CD4-positive, alpha-beta T cell (primary cell): ENCODE measurements around the gene TOMM22. TPM values are rescaled to one million over a fixed set of nuclear protein-coding genes. Genes with fewer than 3 reads are reported as not detected.

Source experiments
- ATAC-seq: fragments of 200-7000 bp; cut with Tn5 transposase; one replicate; pipeline ENCODE4 v1.10.0; 2022; ENCODE audit warnings: mild to moderate bottlenecking; ENCODE audit not compliant: poor library complexity
- CTCF ChIA-PET: fragments of 350-600 bp; sonication (Branson Sonifier 250); formaldehyde crosslinking; loops from one replicate; lab custom pipeline; 2021; ENCODE audit warnings: antibody characterized with exemption, inconsistent platforms; lab: Charles Lee
- POLR2A ChIA-PET: fragments of 350-600 bp; sonication (Branson Sonifier 250); formaldehyde crosslinking; loops from one replicate; lab custom pipeline; 2021; ENCODE audit warnings: antibody characterized with exemption, inconsistent platforms; lab: Charles Lee
- DNase-seq, 14 experiments: peaks; one replicate each; pipeline ENCODE4 v3.0.0-alpha.2; 2013 to 2020; ENCODE audit warnings: mixed read lengths in 2 of 14
- H3K27ac ChIP-seq, 2 donors: one replicate each; pipeline versions ENCODE4 v1.5.1 to v1.7.0; 2013; ENCODE audit warnings: low read length in 2 of 2, low read depth in 1 of 2, mild to moderate bottlenecking in 1 of 2
- H3K27me3 ChIP-seq, 2 experiments: 1 replicate in 1 of 2; 2 replicates in 1 of 2; pipeline versions ENCODE4 v1.6.1 to v1.7.0; 2013; ENCODE audit warnings: low read length in 2 of 2, control low read depth in 1 of 2, mild to moderate bottlenecking in 1 of 2, moderate library complexity in 1 of 2; ENCODE audit not compliant: insufficient read depth in 2 of 2, control insufficient read depth in 1 of 2
- H3K36me3 ChIP-seq: one replicate; pipeline ENCODE4 v1.6.1; 2013; ENCODE audit warnings: low read length, control low read depth; ENCODE audit not compliant: insufficient read depth
- H3K4me1 ChIP-seq: one replicate; pipeline ENCODE4 v1.6.1; 2013; ENCODE audit warnings: low read length, control low read depth; ENCODE audit not compliant: insufficient read depth
- H3K4me3 ChIP-seq: one replicate; pipeline ENCODE4 v1.5.1; 2013; ENCODE audit warnings: mild to moderate bottlenecking, low read length, moderate library complexity
- H3K9me3 ChIP-seq, 2 experiments: 1 replicate in 1 of 2; 2 replicates in 1 of 2; pipeline versions ENCODE4 v1.6.1 to v1.7.0; 2013; ENCODE audit warnings: low read length in 2 of 2, mild to moderate bottlenecking in 2 of 2, control low read depth in 1 of 2, moderate library complexity in 1 of 2; ENCODE audit not compliant: control insufficient read depth in 1 of 2, insufficient read depth in 1 of 2
- H3K27ac Mint-ChIP-seq: one replicate; pipeline ENCODE4 v1.8.0; 2020; ENCODE audit warnings: mixed read lengths
- H3K27me3 Mint-ChIP-seq: one replicate; pipeline ENCODE4 v1.8.0; 2021; ENCODE audit warnings: mixed read lengths
- H3K36me3 Mint-ChIP-seq: one replicate; pipeline ENCODE4 v1.8.0; 2021; ENCODE audit warnings: low read depth, mixed read lengths
- H3K4me1 Mint-ChIP-seq: one replicate; pipeline ENCODE4 v1.8.0; 2021; ENCODE audit warnings: low read depth, mixed read lengths
- H3K4me3 Mint-ChIP-seq: one replicate; pipeline ENCODE4 v1.8.0; 2020; ENCODE audit warnings: mild to moderate bottlenecking, mixed read lengths
- H3K9me3 Mint-ChIP-seq: one replicate; pipeline ENCODE4 v1.8.0; 2020; ENCODE audit warnings: mixed read lengths
- intact Hi-C, 2 experiments: fragments of 100-400 bp; cut with DNase I in 1 of 2; cut with micrococcal nuclease in 1 of 2; formaldehyde crosslinking; loops; one replicate each; pipeline versions ENCODE4 v1.15.1 to v1.9.0; 2023 to 2025; cut with DNase I, micrococcal nuclease
- total RNA-seq, 174 experiments: library from RNA in 2 of 174; stranded (reverse) in 2 of 174; gene quantifications; one replicate each; pipeline ENCODE4 v1.2.3 and lab custom pipeline; 2021 to 2026
- TF ChIP-seq, protein P1 (sequence below): fragments of 200-600 bp; IDR thresholded peaks from one replicate; pipeline ENCODE4 v1.8.0; 2022; ENCODE audit warnings: antibody characterized with exemption, mild to moderate bottlenecking

TOMM22 gene
- total RNA-seq, 2 experiments from 2014 or later = 53.7 to 54.8 TPM

DNA sequence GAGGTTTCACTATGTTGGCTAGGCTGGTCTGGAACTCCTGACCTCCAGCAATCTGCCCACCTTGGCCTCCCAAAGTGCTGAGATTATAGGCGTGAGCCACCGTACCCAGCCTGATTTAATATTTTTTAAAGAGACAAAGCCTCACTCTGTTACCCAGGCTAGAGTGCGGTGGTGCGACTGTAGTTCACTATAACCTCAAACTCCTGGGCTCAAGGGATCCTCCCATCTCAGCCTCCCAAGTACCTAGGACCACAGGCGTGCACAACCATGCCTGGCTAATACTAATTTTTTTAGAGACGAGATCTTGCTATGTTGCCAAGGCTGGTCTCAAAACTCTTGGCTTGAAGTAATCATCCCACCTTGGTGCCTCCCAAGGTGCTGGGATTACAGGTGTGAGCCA, 37.4 kb downstream of the TOMM22 start:
- no peak for DNase-seq
- ChIA-PET CTCF (no interaction called here), POLR2A (interaction anchor here (1.4 to 3.2 kb wide), 2 partner anchors 12 to 15 kb away, joined by 7 to 10 read pairs; no protein-coding TSS in a partner anchor)
- Histone ChIP-seq H3K4me3 (no peak overlapping the region), H3K27ac (no peak overlapping the region), H3K4me1 (peaks cover 13% of the 10 kb centered on the region), H3K9me3 (no peaks in the 10 kb centered on the region), H3K36me3 (peaks cover 78% of the 10 kb centered on the region), H3K27me3 (no peaks in the 10 kb centered on the region)
- TF ChIP-seq, protein P1, sequence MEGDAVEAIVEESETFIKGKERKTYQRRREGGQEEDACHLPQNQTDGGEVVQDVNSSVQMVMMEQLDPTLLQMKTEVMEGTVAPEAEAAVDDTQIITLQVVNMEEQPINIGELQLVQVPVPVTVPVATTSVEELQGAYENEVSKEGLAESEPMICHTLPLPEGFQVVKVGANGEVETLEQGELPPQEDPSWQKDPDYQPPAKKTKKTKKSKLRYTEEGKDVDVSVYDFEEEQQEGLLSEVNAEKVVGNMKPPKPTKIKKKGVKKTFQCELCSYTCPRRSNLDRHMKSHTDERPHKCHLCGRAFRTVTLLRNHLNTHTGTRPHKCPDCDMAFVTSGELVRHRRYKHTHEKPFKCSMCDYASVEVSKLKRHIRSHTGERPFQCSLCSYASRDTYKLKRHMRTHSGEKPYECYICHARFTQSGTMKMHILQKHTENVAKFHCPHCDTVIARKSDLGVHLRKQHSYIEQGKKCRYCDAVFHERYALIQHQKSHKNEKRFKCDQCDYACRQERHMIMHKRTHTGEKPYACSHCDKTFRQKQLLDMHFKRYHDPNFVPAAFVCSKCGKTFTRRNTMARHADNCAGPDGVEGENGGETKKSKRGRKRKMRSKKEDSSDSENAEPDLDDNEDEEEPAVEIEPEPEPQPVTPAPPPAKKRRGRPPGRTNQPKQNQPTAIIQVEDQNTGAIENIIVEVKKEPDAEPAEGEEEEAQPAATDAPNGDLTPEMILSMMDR = no peak
- no peaks in the 10 kb centered on the region for H3K27me3 Mint-ChIP-seq
- H3K4me1 Mint-ChIP-seq = peaks cover 13% of the 10 kb centered on the region
- peaks cover 95% of the 10 kb centered on the region for H3K36me3 Mint-ChIP-seq
- intact Hi-C loops = no loop called here
- ATAC-seq = no peak
- no peak overlapping the region for H3K4me3 Mint-ChIP-seq
- H3K9me3 Mint-ChIP-seq = no peaks in the 10 kb centered on the region
- no peak overlapping the region for H3K27ac Mint-ChIP-seq

GRCh38 chr22:38720350-38720749, 38.6 kb downstream of the TOMM22 start:
- Histone ChIP-seq H3K9me3 (no peaks in the 10 kb centered on the region), H3K36me3 (peaks cover 86% of the 10 kb centered on the region), H3K27me3 (no peaks in the 10 kb centered on the region), H3K4me1 (peaks cover 1% of the 10 kb centered on the region), H3K4me3 (no peak overlapping the region), H3K27ac (no peak overlapping the region)
- Mint-ChIP-seq H3K27me3 (no peaks in the 10 kb centered on the region), H3K9me3 (no peaks in the 10 kb centered on the region), H3K27ac (no peak overlapping the region), H3K4me1 (peaks cover 9% of the 10 kb centered on the region), H3K36me3 (peaks cover 96% of the 10 kb centered on the region), H3K4me3 (no peak overlapping the region)
- intact Hi-C loops = no loop called here
- ATAC-seq (no peak), DNase-seq (no peak)
- CTCF ChIA-PET = interaction anchor here (1.2 kb wide), 1 partner anchor 13 kb away, joined by 3 read pairs; no protein-coding TSS in a partner anchor
- TF ChIP-seq, protein P1 = no peak
- POLR2A ChIA-PET = interaction anchor here (1.4 to 3.2 kb wide), 2 partner anchors 11 to 14 kb away, joined by 7 to 10 read pairs; no protein-coding TSS in a partner anchor

- TF ChIP-seq, protein P1 = no peak
- H3K27me3 Mint-ChIP-seq = no peaks in the 10 kb centered on the region
- Histone ChIP-seq H3K4me3 (no peak overlapping the region), H3K36me3 (peaks cover 86% of the 10 kb centered on the region), H3K27ac (no peak overlapping the region), H3K27me3 (no peaks in the 10 kb centered on the region), H3K4me1 (no peaks in the 10 kb centered on the region), H3K9me3 (no peaks in the 10 kb centered on the region)
- ATAC-seq (no peak), DNase-seq (peak in 1 of 14 experiments; percentile 19)
- H3K9me3 Mint-ChIP-seq = no peaks in the 10 kb centered on the region
- CTCF ChIA-PET = interaction anchor here (1.2 kb wide), 1 partner anchor 44 kb away, joined by 6 read pairs; no protein-coding TSS in a partner anchor
- POLR2A ChIA-PET = interaction anchor here (1.4 to 6.1 kb wide), 3 partner anchors 9 to 13 kb away, joined by 5 to 48 read pairs (median 10); no protein-coding TSS in a partner anchor
- peaks cover 96% of the 10 kb centered on the region for H3K36me3 Mint-ChIP-seq
- H3K27ac Mint-ChIP-seq = no peak overlapping the region
- H3K4me1 Mint-ChIP-seq = peaks cover 13% of the 10 kb centered on the region
- no peak overlapping the region for H3K4me3 Mint-ChIP-seq
- intact Hi-C loops = no loop called here
Measured at GRCh38 chr22:38721551-38721950, 39.8 kb downstream of the TOMM22 start.
